ENCODE data around the gene EBP.
"Not testable (repeated sequence)": the region's sequence is repeated elsewhere in the genome, so short reads cannot be mapped to it uniquely, and the experiment has no call there.

The EBP gene

DNA sequence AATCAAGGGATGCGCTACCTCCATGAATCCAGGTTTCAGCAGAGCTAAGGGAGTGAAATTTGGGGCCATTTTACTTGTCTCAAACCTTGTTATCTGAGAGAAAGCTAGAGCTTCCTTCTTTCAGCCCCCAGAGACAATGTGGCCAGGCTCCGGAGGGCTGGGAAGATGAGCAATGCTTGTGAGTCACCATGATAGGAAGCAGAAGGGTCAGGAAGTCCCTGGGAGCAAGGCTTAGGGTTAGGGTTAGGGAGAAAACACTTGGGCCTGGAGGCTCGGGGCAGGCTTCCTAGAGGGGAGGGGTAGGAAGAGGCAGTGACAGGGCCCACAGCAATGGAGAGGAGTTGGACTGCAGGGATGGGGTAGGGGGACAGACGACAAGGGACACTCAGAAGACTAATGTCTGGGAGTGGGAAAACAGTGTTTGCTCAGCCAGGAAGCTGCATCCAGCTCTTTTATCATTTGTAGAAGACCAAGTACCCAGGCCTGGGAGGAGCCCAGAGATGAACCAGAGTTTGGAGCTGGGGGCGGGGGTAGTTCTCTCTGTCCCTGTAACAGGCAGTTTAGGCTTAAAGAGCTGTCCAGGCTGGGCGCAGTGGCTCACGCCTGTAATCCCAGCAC is 29.2 kb upstream of the EBP start:
- DNase-seq (ENCODE audit: extremely low read depth in 1 of 2, low read depth in 1 of 2): no peak

- no peak for DNase-seq (ENCODE audit: extremely low read depth in 1 of 2, low read depth in 1 of 2)
These were observed 27.7 kb upstream of the EBP start for GRCh38 chrX:48493890-48494364.

GRCh38 chrX:48496660-48497059 is 24.9 kb upstream of the EBP start:
- DNase-seq (ENCODE audit: extremely low read depth in 1 of 2, low read depth in 1 of 2): no peak

DNA sequence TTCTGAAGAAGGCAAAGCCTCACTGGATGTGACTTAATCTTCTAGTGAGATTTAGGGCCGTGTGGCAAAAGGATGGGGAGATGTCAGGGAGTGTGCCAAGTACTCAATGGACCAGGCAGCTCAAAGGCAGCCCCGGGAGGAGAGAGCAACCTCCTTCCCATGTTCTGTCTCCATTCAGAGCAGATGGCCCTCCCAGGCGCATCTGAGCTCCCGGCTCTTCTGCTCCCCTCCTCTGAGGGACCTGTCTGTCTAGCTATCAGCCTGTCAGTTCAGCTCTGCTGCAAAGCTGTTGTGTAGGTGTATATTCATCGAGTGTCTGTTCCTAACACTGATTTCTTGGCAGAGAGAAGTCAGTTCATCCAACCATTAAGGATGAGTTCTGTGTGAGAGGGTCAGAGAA is 23.7 kb upstream of the EBP start:
- DNase-seq (ENCODE audit: extremely low read depth in 1 of 2, low read depth in 1 of 2): no peak

- DNase-seq (ENCODE audit: extremely low read depth in 1 of 2, low read depth in 1 of 2): no peak
These were observed 23.2 kb upstream of the EBP start for GRCh38 chrX:48498374-48498809.

GRCh38 chrX:48504261-48504660 is 17.3 kb upstream of the EBP start:
- no peak for DNase-seq (ENCODE audit: extremely low read depth in 1 of 2, low read depth in 1 of 2)

GRCh38 chrX:48505481-48505880 is 16.1 kb upstream of the EBP start:
- no peak for DNase-seq (ENCODE audit: extremely low read depth in 1 of 2, low read depth in 1 of 2)

DNA sequence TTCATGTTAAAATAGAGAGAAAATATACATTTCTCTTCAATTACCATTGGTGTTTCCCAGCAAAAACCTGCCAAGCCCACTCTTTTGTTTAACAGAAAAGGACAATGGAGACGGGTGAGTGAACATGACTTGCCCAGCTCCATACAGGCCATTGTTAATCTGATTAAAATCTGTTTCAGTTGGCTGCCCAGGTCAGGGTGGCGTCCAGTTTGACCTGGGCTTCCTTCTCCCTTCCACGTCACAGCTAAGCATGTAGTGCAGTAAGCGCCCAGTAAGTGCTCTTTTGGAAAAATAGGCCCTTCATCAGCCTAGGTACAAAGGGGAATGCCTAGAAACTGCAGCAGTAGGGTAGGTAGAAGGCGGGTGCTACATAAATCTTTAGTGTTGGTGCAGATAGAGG is 14.4 kb upstream of the EBP start:
- no peak for DNase-seq (ENCODE audit: extremely low read depth in 1 of 2, low read depth in 1 of 2)

- peak; percentile 41 to 67 for DNase-seq (ENCODE audit: extremely low read depth in 1 of 2, low read depth in 1 of 2)
These were observed 13.0 kb upstream of the EBP start, which contains the start of gene PORCN for GRCh38 chrX:48508400-48509244. TSS of gene PORCN (plus strand) at chrX:48508992. CDS start at chrX:48509821, 829 bp downstream.

- DNase-seq (ENCODE audit: extremely low read depth in 1 of 2, low read depth in 1 of 2): no peak
These were observed 12.4 kb upstream of the EBP start for GRCh38 chrX:48509245-48509590.

DNA sequence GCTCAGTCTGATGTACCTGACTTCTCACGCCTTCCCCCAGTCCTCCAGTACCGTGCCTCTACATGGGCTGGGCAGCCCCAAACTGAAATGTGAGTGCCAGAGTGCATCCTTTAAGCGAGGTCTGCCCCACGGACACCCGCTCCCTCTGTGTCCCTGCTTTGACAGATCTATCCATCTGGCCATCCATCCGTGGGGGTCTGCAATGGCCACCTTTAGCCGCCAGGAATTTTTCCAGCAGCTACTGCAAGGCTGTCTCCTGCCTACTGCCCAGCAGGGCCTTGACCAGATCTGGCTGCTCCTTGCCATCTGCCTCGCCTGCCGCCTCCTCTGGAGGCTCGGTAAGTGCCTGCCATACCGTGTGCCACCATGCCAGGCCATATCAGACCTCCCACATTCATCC is 12.0 kb upstream of the EBP start:
- DNase-seq (ENCODE audit: extremely low read depth in 1 of 2, low read depth in 1 of 2): no peak

DNA sequence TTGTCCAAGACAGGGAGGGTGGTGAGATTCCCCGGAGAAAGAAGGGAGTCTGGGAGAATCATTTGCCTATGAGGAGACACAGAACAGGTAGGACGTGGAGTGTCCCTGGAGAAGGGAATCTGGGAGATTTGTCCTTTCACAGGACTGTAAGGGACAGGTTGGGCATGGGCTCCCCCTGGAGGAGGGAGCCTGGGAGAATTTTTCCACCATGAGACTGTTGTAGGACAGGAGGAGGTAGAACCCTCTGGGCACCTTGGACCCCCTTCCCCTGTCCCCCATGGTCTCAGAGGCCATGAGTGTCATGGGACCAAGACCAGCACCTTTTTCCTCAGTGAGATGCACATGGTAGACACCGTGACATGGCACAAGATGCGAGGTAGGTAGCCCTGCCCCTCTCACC is 10.0 kb upstream of the EBP start:
- DNase-seq (ENCODE audit: extremely low read depth in 1 of 2, low read depth in 1 of 2): no peak

- no peak for DNase-seq (ENCODE audit: extremely low read depth in 1 of 2, low read depth in 1 of 2)
These were observed 9.2 kb upstream of the EBP start for GRCh38 chrX:48512371-48512935.

DNA sequence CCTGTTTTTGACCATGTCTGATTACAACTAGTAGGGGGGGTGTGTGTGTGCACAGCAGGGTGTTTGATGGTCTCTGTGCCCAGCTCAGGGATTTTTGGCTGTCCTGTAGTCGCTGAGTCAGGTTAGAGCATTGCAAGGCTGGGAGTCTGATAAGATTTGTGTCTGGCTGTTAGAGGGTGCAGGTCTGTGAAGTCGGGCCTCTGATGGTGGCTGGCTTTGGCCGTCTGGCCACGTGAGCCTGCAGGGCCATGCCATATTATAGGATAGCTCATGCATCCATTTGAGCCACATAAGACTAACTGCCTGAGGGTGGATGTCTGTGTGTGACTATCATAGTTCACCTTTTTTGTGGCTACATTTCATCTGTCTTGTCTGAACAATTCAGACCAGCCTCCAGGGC is 7.9 kb upstream of the EBP start:
- no peak for DNase-seq (ENCODE audit: extremely low read depth in 1 of 2, low read depth in 1 of 2)

GRCh38 chrX:48514126-48514806 is 7.3 kb upstream of the EBP start:
- no peak for DNase-seq (ENCODE audit: extremely low read depth in 1 of 2, low read depth in 1 of 2)

DNA sequence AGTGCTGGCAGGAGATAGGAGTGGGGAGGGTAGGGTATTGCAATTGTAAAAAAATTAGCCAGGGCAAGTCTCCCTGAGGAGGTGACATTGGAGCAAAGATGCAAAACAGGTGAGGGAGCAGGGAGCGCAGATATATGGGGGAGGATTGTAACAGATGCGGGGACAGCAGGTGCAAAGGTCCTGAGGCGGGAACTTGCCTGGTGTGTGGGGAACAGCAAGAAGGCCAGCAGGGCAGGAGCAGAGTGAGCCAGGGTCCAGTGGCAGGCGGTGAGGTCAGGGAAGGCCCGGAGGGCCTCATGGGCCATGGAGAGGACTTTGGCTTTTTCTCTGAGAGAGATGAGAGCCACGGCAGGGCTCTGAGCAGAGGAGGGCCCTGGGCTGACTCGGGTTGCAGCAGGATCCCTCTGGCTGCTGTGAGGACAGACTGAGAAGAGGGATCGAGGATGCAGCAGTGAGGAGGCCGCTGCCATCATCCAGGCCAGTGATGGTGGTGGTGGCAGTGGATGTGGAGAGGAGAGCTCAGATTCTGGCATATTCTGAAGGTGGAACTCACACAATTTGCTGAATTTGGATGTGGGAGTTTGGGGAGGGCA is 6.6 kb upstream of the EBP start:
- no peak for DNase-seq (ENCODE audit: extremely low read depth in 1 of 2, low read depth in 1 of 2)

DNA sequence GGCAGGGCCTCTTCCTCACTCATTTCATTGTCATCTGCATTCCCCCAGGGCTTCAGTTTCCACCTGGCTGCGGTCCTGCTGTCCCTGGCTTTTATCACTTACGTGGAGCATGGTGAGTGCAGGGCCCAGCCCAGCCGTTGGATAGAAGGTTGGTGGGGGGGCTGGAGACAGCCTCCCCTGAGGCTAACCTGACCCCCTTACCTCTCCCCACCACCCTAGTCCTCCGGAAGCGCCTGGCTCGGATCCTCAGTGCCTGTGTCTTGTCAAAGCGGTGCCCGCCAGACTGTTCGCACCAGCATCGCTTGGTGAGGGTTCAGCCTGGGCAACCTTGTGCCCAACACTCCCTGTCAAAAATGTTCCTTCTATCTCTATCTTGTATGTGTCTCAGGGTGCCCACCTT is 5.8 kb upstream of the EBP start:
- DNase-seq (ENCODE audit: extremely low read depth in 1 of 2, low read depth in 1 of 2): no peak

- no peak for DNase-seq (ENCODE audit: extremely low read depth in 1 of 2, low read depth in 1 of 2)
These were observed 5.3 kb upstream of the EBP start for GRCh38 chrX:48516285-48516684.

DNA sequence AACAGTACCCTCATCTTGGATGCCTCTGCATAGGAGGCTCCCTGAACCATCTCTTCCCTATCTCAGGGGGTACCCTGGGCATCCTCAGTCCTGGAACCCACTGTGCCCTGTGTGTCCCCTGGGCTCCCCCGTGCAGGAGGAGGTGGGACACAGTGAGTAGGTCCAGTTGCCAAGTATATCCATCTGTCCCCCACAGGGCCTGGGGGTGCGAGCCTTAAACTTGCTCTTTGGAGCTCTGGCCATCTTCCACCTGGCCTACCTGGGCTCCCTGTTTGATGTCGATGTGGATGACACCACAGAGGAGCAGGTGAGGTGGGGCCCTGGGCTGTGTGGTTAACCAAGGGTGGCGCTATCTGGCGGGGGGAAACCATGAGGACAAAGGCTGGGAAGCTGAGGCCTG is 4.6 kb upstream of the EBP start:
- DNase-seq (ENCODE audit: extremely low read depth in 1 of 2, low read depth in 1 of 2): no peak

DNA sequence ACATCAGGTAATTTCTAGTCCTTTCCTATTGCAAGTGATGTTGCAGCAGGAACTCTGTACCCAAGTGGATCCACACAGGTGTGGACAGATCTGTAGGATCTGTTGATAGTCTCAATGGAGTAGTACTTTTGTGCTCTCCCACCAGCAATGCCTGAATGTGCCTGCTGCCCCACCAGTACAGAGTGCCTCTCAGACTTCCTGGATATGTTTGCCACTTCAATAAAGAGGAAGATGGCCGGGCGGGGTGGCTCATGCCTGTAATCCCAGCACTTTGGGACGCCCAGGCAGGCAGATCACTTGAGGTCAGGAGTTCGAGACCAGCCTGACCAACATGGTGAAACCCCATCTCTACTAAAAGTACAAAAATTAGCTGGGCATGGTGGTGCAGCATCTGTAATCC is 2.1 kb upstream of the EBP start:
- DNase-seq (ENCODE audit: extremely low read depth in 1 of 2, low read depth in 1 of 2): not testable (repeated sequence)

- DNase-seq (ENCODE audit: extremely low read depth in 1 of 2, low read depth in 1 of 2): no peak
These were observed 1.2 kb upstream of the EBP start for GRCh38 chrX:48520455-48520854.

Measured in activated CD8-positive, alpha-beta memory T cell treated with anti-CD3 and anti-CD28 coated beads for 1 hour (primary cell).